Thyroid gland (tissue), 4 donors: ENCODE measurements around the gene GABRA5. TPM values are rescaled to one million over a fixed set of nuclear protein-coding genes. Genes with fewer than 3 reads are reported as not detected.

ENCODE experiments used
- DNase-seq, 2 donors: peaks; one replicate each; pipeline ENCODE4 v3.0.0-alpha.2; 2019
- H3K27ac ChIP-seq, 3 donors: fragments of 200-600 bp; sonication (generic); 1 replicate in 2 of 3; 2 replicates in 1 of 3; pipeline ENCODE4 v1.5.1; 2016 to 2019; ENCODE audit warnings: mild to moderate bottlenecking in 1 of 3, moderate library complexity in 1 of 3
- H3K27me3 ChIP-seq: fragments of 200-600 bp; sonication (generic); one replicate; pipeline ENCODE4 v1.5.1; 2019
- H3K36me3 ChIP-seq, 2 donors: fragments of 200-600 bp; sonication (generic); one replicate each; pipeline ENCODE4 v1.5.1; 2016 to 2019
- H3K4me1 ChIP-seq, 2 donors: fragments of 200-600 bp; sonication (generic); one replicate each; pipeline ENCODE4 v1.5.1; 2017 to 2019
- H3K4me3 ChIP-seq, 3 donors: fragments of 200-600 bp; sonication (generic); replicated peaks in 1 of 3; 1 replicate in 2 of 3; 2 replicates in 1 of 3; pipeline ENCODE4 v1.5.1; 2016; ENCODE audit warnings: mild to moderate bottlenecking in 1 of 3
- H3K9me3 ChIP-seq: fragments of 200-600 bp; sonication (generic); one replicate; pipeline ENCODE4 v1.5.1; 2017
- POLR2A ChIP-seq, 2 donors: fragments of 450-650 bp; IDR thresholded peaks; one replicate each; pipeline ENCODE4 v1.6.1; 2017; ENCODE audit warnings: antibody characterized with exemption in 2 of 2, mild to moderate bottlenecking in 2 of 2, moderate library complexity in 1 of 2
- WGBS, 2 donors: methylation state at CpG; one replicate each; pipeline ENCODE4 v1.1.5; 2017; 5-methylcytosine and 5-hydroxymethylcytosine counted together
- intact Hi-C: fragments of 100-400 bp; cut with DNase I; formaldehyde crosslinking; loops from one replicate; pipeline ENCODE4 v1.15.1; 2023
- total RNA-seq, 4 donors: library from RNA; depleted of rRNA; stranded (reverse); fragments of >200 nt; gene quantifications; one replicate each; pipeline ENCODE4 v1.2.3, GENCODE V29; 2016
- TF ChIP-seq, protein P1 (sequence below), 6 experiments: fragments of 200-600 bp in 3 of 6; fragments of 450-650 bp in 3 of 6; sonication (generic) in 3 of 6; IDR thresholded peaks; one replicate each; pipeline ENCODE4 v1.5.1; 2016 to 2019; ENCODE audit warnings: antibody characterized with exemption in 6 of 6, mild to moderate bottlenecking in 2 of 6, inconsistent platforms in 1 of 6, moderate library complexity in 1 of 6

The GABRA5 gene
- total RNA-seq, 4 donors from 2014 or later, result 5.7 TPM; not detected in 3

GRCh38 chr15:26874774-26875475, 8.1 kb downstream of the GABRA5 start:
- Histone ChIP-seq H3K4me1 (peaks cover 3 to 4% of the 10 kb centered on the region in 2 donors), H3K27ac (no peak overlapping the region), H3K9me3 (no peaks in the 10 kb centered on the region), H3K36me3 (no peaks in the 10 kb centered on the region), H3K27me3 (no peaks in the 10 kb centered on the region), H3K4me3 (no peak overlapping the region)
- intact Hi-C loops, result no loop called here
- 79 to 86% methylated on average over 5 to 6 of the region's 6 CpGs for WGBS, 2 donors
- DNase-seq, result no peak
- TF ChIP-seq POLR2A (IDR thresholded peaks at IDR 0.05), result no peak
- TF ChIP-seq, protein P1, sequence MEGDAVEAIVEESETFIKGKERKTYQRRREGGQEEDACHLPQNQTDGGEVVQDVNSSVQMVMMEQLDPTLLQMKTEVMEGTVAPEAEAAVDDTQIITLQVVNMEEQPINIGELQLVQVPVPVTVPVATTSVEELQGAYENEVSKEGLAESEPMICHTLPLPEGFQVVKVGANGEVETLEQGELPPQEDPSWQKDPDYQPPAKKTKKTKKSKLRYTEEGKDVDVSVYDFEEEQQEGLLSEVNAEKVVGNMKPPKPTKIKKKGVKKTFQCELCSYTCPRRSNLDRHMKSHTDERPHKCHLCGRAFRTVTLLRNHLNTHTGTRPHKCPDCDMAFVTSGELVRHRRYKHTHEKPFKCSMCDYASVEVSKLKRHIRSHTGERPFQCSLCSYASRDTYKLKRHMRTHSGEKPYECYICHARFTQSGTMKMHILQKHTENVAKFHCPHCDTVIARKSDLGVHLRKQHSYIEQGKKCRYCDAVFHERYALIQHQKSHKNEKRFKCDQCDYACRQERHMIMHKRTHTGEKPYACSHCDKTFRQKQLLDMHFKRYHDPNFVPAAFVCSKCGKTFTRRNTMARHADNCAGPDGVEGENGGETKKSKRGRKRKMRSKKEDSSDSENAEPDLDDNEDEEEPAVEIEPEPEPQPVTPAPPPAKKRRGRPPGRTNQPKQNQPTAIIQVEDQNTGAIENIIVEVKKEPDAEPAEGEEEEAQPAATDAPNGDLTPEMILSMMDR (IDR thresholded peaks at IDR 0.05), result no peak

DNA sequence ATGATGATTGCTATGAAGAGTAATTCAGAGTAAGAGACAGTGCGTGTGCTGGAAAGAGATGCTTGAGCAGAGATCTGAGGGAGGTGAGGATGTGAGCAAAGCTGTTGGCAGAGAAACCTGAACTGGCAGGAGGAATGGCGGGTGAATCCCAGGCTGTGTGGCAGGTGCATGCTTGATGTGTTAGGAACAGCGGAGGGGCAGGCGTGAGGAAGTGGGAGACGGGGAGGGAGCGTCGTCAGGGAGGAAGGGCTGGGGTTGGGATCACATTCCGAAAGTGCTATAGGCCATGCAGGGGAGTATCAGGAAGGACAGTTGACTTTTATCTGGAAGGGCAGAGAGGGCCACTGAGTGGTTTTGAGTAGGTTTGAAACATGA, 8.6 kb downstream of the GABRA5 start:
- WGBS, 2 donors, result 74 to 78% methylated on average over 8 of the region's 8 CpGs
- TF ChIP-seq, protein P1 (IDR thresholded peaks at IDR 0.05), result no peak
- no peak for TF ChIP-seq POLR2A (IDR thresholded peaks at IDR 0.05)

DNA sequence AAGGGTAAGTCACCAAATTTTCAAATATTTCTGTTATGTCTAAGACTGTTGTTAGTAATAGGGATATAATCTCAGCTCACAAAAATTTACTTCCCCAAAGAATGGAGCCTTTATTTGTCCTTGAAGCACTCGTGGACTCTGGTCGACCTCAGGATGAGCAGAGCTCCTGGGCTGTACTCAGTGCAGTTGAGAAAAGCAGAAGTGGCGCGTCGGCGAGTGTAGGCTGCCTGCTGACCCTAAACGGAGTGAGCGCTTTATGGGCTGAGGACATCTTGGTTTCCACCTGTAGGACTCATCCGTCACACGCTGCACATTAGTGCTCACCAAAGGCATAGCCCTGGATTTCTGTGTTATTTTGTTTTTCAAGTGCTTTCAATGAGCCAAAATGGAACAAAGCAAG, 11.0 kb downstream of the GABRA5 start:
- no peak overlapping the region for H3K27ac ChIP-seq
- H3K4me1 ChIP-seq, result peaks cover 3 to 4% of the 10 kb centered on the region in 2 donors
- no peak overlapping the region for H3K4me3 ChIP-seq
- WGBS, 2 donors, result 48 to 52% methylated on average over 10 of the region's 10 CpGs
- no peaks in the 10 kb centered on the region for H3K36me3 ChIP-seq
- intact Hi-C loops, result no loop called here
- DNase-seq, result no peak
- TF ChIP-seq, protein P1 (IDR thresholded peaks at IDR 0.05), result no peak
- no peak for TF ChIP-seq POLR2A (IDR thresholded peaks at IDR 0.05)
- no peaks in the 10 kb centered on the region for H3K27me3 ChIP-seq
- no peaks in the 10 kb centered on the region for H3K9me3 ChIP-seq

More for the DNA sequence above, 8.6 kb downstream of the GABRA5 start:
- Histone ChIP-seq H3K4me1 (peaks cover 3 to 4% of the 10 kb centered on the region in 2 donors), H3K27ac (no peak overlapping the region), H3K36me3 (no peaks in the 10 kb centered on the region), H3K9me3 (no peaks in the 10 kb centered on the region), H3K4me3 (no peak overlapping the region), H3K27me3 (no peaks in the 10 kb centered on the region)
- no peak for DNase-seq
- intact Hi-C loops, result no loop called here

DNA sequence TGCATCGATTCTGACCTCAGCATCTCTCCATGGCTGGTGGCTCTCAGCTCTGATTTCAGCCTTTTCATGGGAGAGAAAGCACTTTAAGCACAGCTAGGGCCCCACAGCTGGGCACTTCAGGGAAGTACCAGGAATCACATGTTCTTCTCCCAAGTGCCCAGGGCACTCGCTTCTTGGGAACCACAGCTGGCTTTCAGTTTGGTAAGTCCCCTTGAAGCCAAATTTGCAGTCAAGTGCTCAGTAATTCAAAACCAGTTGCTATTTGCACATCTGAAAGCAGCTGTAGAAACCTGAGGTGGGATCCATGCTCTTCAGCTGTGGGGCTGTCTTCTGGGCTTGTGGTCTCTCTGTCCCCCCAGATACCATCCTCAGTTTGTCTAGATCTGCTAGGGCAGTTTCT, 12.8 kb downstream of the GABRA5 start:
- H3K9me3 ChIP-seq, result no peaks in the 10 kb centered on the region
- DNase-seq, result peak; percentile 15 to 40
- H3K4me1 ChIP-seq, result no peaks in the 10 kb centered on the region
- no peak overlapping the region for H3K27ac ChIP-seq
- intact Hi-C loops, result no loop called here
- TF ChIP-seq POLR2A (IDR thresholded peaks at IDR 0.05), result no peak
- TF ChIP-seq, protein P1 (IDR thresholded peaks at IDR 0.05), result no peak
- no peak overlapping the region for H3K4me3 ChIP-seq
- no peaks in the 10 kb centered on the region for H3K36me3 ChIP-seq
- 39 to 47% methylated on average over 2 of the region's 2 CpGs for WGBS, 2 donors
- H3K27me3 ChIP-seq, result no peaks in the 10 kb centered on the region

GRCh38 chr15:26882112-26882511, 15.2 kb downstream of the GABRA5 start:
- H3K4me1 ChIP-seq, result no peaks in the 10 kb centered on the region
- no peak for DNase-seq
- no peaks in the 10 kb centered on the region for H3K9me3 ChIP-seq
- H3K4me3 ChIP-seq, result no peak overlapping the region
- TF ChIP-seq POLR2A (IDR thresholded peaks at IDR 0.05), result no peak
- TF ChIP-seq, protein P1 (IDR thresholded peaks at IDR 0.05), result no peak
- no peaks in the 10 kb centered on the region for H3K27me3 ChIP-seq
- intact Hi-C loops, result no loop called here
- H3K27ac ChIP-seq, result no peak overlapping the region
- 87 to 92% methylated on average over 9 of the region's 9 CpGs for WGBS, 2 donors
- no peaks in the 10 kb centered on the region for H3K36me3 ChIP-seq
